ENCODE data around the gene ACOT6.

Gene ACOT6

GRCh38 chr14:73644531-73645247 is 32.4 kb downstream of the ACOT6 start, which contains the start of gene DNAL1:
DNAL1 (plus strand) TSS chr14:73644986; CDS start chr14:73645040, 54 bp downstream.
- no peaks in the 10 kb centered on the region for H3K36me3 ChIP-seq (replicated peaks in 1 of 2; ENCODE audit: control insufficient read depth in 2 of 2, insufficient read depth in 2 of 2, low read length in 2 of 2)

GRCh38 chr14:73645248-73645610 is 32.9 kb downstream of the ACOT6 start:
- no peak overlapping the region for H2BK120ac ChIP-seq (ENCODE audit: low read depth, low read length)
- no CpG with 5 or more reads among the region's 7 CpGs for WGBS, 2 donors (ENCODE audit: extremely low coverage in 2 of 2, insufficient read length in 2 of 2, insufficient replicate concordance in 1 of 2)
- no peak overlapping the region for H2BK15ac ChIP-seq (ENCODE audit: low read length)
- H3K9ac ChIP-seq (ENCODE audit: low read depth, low read length, poor library complexity) = peak overlapping the region; percentile 89
- H2BK5ac ChIP-seq (ENCODE audit: low read length) = no peak overlapping the region
- peak overlapping the region; percentile 92 to 98 for H3K4me3 ChIP-seq (ENCODE audit: low read length in 2 of 2)
- H3K79me1 ChIP-seq (ENCODE audit: low read depth, low read length) = peaks cover 1% of the 10 kb centered on the region
- peaks cover 0 to 3% of the 10 kb centered on the region in 2 donors for H3K4me1 ChIP-seq (ENCODE audit: control insufficient read depth in 2 of 2, insufficient read depth in 1 of 2, low read depth in 1 of 2, low read length in 2 of 2)
- H3K4ac ChIP-seq (ENCODE audit: low read length) = no peak overlapping the region
- H4K91ac ChIP-seq (ENCODE audit: low read depth, low read length, poor library complexity) = no peak overlapping the region
- no peak for DNase-seq (ENCODE audit: low spot score)
- no peak overlapping the region for H3K18ac ChIP-seq (ENCODE audit: low read length)
- no peak overlapping the region for H2BK12ac ChIP-seq (ENCODE audit: low read length)
- H2AK5ac ChIP-seq (ENCODE audit: low read depth, low read length) = no peak overlapping the region
- H3K36me3 ChIP-seq (replicated peaks in 1 of 2; ENCODE audit: control insufficient read depth in 2 of 2, insufficient read depth in 2 of 2, low read length in 2 of 2) = no peaks in the 10 kb centered on the region
- no peak overlapping the region for H3K14ac ChIP-seq (ENCODE audit: low read length)
- no peak overlapping the region for H3K23ac ChIP-seq (ENCODE audit: low read depth, low read length, poor library complexity)
- no peak overlapping the region for H4K8ac ChIP-seq (ENCODE audit: low read depth, low read length)
- H3K27ac ChIP-seq (replicated peaks; ENCODE audit: low read length) = no peak overlapping the region
- peak overlapping the region; percentile 96 for H2AFZ ChIP-seq (ENCODE audit: low read length)
- peak overlapping the region; percentile 63 for H3K4me2 ChIP-seq (ENCODE audit: insufficient read depth, low read length, poor library complexity, severe bottlenecking)
- no peaks in the 10 kb centered on the region for H3K27me3 ChIP-seq (ENCODE audit: control insufficient read depth in 3 of 3, insufficient read depth in 3 of 3, low read depth in 1 of 3, low read length in 3 of 3)
- no peaks in the 10 kb centered on the region for H3K9me3 ChIP-seq (replicated peaks in 1 of 2; ENCODE audit: control insufficient read depth in 2 of 2, insufficient read depth in 1 of 2, low read depth in 1 of 2, low read length in 2 of 2)

More at GRCh38 chr14:73644531-73645247, 32.4 kb downstream of the ACOT6 start, which contains the start of gene DNAL1:
- Histone ChIP-seq H2BK15ac (ENCODE audit: low read length) (no peak within 1 kb of the TSS), H3K14ac (ENCODE audit: low read length) (peak within 1 kb of the TSS; percentile 85), H3K4me1 (ENCODE audit: control insufficient read depth in 2 of 2, insufficient read depth in 1 of 2, low read depth in 1 of 2, low read length in 2 of 2) (peaks cover 0 to 3% of the 10 kb centered on the region in 2 donors), H3K4me2 (ENCODE audit: insufficient read depth, low read length, poor library complexity, severe bottlenecking) (peak within 1 kb of the TSS; percentile 63), H3K9ac (ENCODE audit: low read depth, low read length, poor library complexity) (peak within 1 kb of the TSS; percentile 89), H3K27me3 (ENCODE audit: control insufficient read depth in 3 of 3, insufficient read depth in 3 of 3, low read depth in 1 of 3, low read length in 3 of 3) (no peaks in the 10 kb centered on the region), H2BK5ac (ENCODE audit: low read length) (no peak within 1 kb of the TSS), H2BK12ac (ENCODE audit: low read length) (no peak within 1 kb of the TSS), H2AK5ac (ENCODE audit: low read depth, low read length) (no peak within 1 kb of the TSS), H3K18ac (ENCODE audit: low read length) (peak within 1 kb of the TSS; percentile 66), H3K4ac (ENCODE audit: low read length) (no peak within 1 kb of the TSS), H2AFZ (ENCODE audit: low read length) (peak within 1 kb of the TSS; percentile 96), H4K91ac (ENCODE audit: low read depth, low read length, poor library complexity) (no peak within 1 kb of the TSS), H3K27ac (replicated peaks; ENCODE audit: low read length) (peak within 1 kb of the TSS; percentile 66), H2BK120ac (ENCODE audit: low read depth, low read length) (no peak within 1 kb of the TSS), H3K23ac (ENCODE audit: low read depth, low read length, poor library complexity) (peak within 1 kb of the TSS; percentile 59), H3K79me1 (ENCODE audit: low read depth, low read length) (peaks cover 1% of the 10 kb centered on the region), H3K4me3 (ENCODE audit: low read length in 2 of 2) (peak within 1 kb of the TSS; percentile 92 to 98), H3K9me3 (replicated peaks in 1 of 2; ENCODE audit: control insufficient read depth in 2 of 2, insufficient read depth in 1 of 2, low read depth in 1 of 2, low read length in 2 of 2) (no peaks in the 10 kb centered on the region), H4K8ac (ENCODE audit: low read depth, low read length) (no peak within 1 kb of the TSS)
- peak; percentile 90 for DNase-seq (ENCODE audit: low spot score)
- WGBS, 2 donors (ENCODE audit: extremely low coverage in 2 of 2, insufficient read length in 2 of 2, insufficient replicate concordance in 1 of 2) = no CpG with 5 or more reads among the region's 43 CpGs

DNA sequence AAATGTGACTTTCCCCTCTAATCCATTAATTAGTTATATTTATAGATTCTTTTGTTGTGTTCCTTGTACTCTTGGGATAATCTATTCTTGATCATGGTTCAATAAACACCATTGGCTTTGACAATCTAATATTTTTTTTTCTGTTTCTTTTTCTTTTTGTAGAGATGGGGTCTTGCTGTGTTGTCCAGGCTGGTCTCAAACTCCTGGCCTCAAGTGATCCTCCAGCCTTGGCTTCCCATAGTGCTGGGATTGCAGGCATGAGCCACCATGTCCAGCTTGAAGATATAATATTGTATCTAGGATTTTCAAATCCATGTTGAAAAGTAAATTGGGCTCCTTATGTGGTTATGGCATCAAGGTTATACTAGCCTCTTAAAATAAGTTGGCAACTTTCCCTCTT is 38.7 kb downstream of the ACOT6 start:
- H3K9ac ChIP-seq (ENCODE audit: low read depth, low read length, poor library complexity) = no peak overlapping the region
- no peak overlapping the region for H3K4me3 ChIP-seq (ENCODE audit: low read length in 2 of 2)
- no peak overlapping the region for H3K4ac ChIP-seq (ENCODE audit: low read length)
- no peak overlapping the region for H2BK15ac ChIP-seq (ENCODE audit: low read length)
- no peak overlapping the region for H2AK5ac ChIP-seq (ENCODE audit: low read depth, low read length)
- no peak overlapping the region for H2AFZ ChIP-seq (ENCODE audit: low read length)
- no peak overlapping the region for H3K27ac ChIP-seq (replicated peaks; ENCODE audit: low read length)
- H3K18ac ChIP-seq (ENCODE audit: low read length) = no peak overlapping the region
- H3K36me3 ChIP-seq (replicated peaks in 1 of 2; ENCODE audit: control insufficient read depth in 2 of 2, insufficient read depth in 2 of 2, low read length in 2 of 2) = peaks cover 0 to 8% of the 10 kb centered on the region in 2 donors
- no peak overlapping the region for H3K23ac ChIP-seq (ENCODE audit: low read depth, low read length, poor library complexity)
- H3K4me1 ChIP-seq (ENCODE audit: control insufficient read depth in 2 of 2, insufficient read depth in 1 of 2, low read depth in 1 of 2, low read length in 2 of 2) = no peaks in the 10 kb centered on the region
- no peak overlapping the region for H3K14ac ChIP-seq (ENCODE audit: low read length)
- H3K9me3 ChIP-seq (replicated peaks in 1 of 2; ENCODE audit: control insufficient read depth in 2 of 2, insufficient read depth in 1 of 2, low read depth in 1 of 2, low read length in 2 of 2) = peaks cover 0 to 4% of the 10 kb centered on the region in 2 donors
- no peaks in the 10 kb centered on the region for H3K27me3 ChIP-seq (ENCODE audit: control insufficient read depth in 3 of 3, insufficient read depth in 3 of 3, low read depth in 1 of 3, low read length in 3 of 3)
- H4K91ac ChIP-seq (ENCODE audit: low read depth, low read length, poor library complexity) = no peak overlapping the region
- no peak overlapping the region for H4K8ac ChIP-seq (ENCODE audit: low read depth, low read length)
- peaks cover 1% of the 10 kb centered on the region for H3K79me1 ChIP-seq (ENCODE audit: low read depth, low read length)
- no peak overlapping the region for H2BK5ac ChIP-seq (ENCODE audit: low read length)
- no peak for DNase-seq (ENCODE audit: low spot score)
- no peak overlapping the region for H2BK12ac ChIP-seq (ENCODE audit: low read length)
- no peak overlapping the region for H2BK120ac ChIP-seq (ENCODE audit: low read depth, low read length)
- H3K4me2 ChIP-seq (ENCODE audit: insufficient read depth, low read length, poor library complexity, severe bottlenecking) = no peak overlapping the region

- WGBS, 2 donors (ENCODE audit: extremely low coverage in 2 of 2, insufficient read length in 2 of 2, insufficient replicate concordance in 1 of 2) = no CpG with 5 or more reads among the region's 1 CpG
Measured at GRCh38 chr14:73655851-73656250, 43.5 kb downstream of the ACOT6 start.

More at GRCh38 chr14:73655851-73656250, 43.5 kb downstream of the ACOT6 start:
- H3K4me2 ChIP-seq (ENCODE audit: insufficient read depth, low read length, poor library complexity, severe bottlenecking) = no peak overlapping the region
- no peak overlapping the region for H2BK12ac ChIP-seq (ENCODE audit: low read length)
- peaks cover 0 to 11% of the 10 kb centered on the region in 2 donors for H3K36me3 ChIP-seq (replicated peaks in 1 of 2; ENCODE audit: control insufficient read depth in 2 of 2, insufficient read depth in 2 of 2, low read length in 2 of 2)
- H3K27me3 ChIP-seq (ENCODE audit: control insufficient read depth in 3 of 3, insufficient read depth in 3 of 3, low read depth in 1 of 3, low read length in 3 of 3) = no peaks in the 10 kb centered on the region
- H3K79me1 ChIP-seq (ENCODE audit: low read depth, low read length) = no peaks in the 10 kb centered on the region
- H3K4ac ChIP-seq (ENCODE audit: low read length) = no peak overlapping the region
- H3K9me3 ChIP-seq (replicated peaks in 1 of 2; ENCODE audit: control insufficient read depth in 2 of 2, insufficient read depth in 1 of 2, low read depth in 1 of 2, low read length in 2 of 2) = peaks cover 0 to 4% of the 10 kb centered on the region in 2 donors
- no peaks in the 10 kb centered on the region for H3K4me1 ChIP-seq (ENCODE audit: control insufficient read depth in 2 of 2, insufficient read depth in 1 of 2, low read depth in 1 of 2, low read length in 2 of 2)
- no peak overlapping the region for H3K14ac ChIP-seq (ENCODE audit: low read length)
- no peak overlapping the region for H3K27ac ChIP-seq (replicated peaks; ENCODE audit: low read length)
- H3K4me3 ChIP-seq (ENCODE audit: low read length in 2 of 2) = no peak overlapping the region
- H2BK5ac ChIP-seq (ENCODE audit: low read length) = no peak overlapping the region
- no peak overlapping the region for H4K8ac ChIP-seq (ENCODE audit: low read depth, low read length)
- H4K91ac ChIP-seq (ENCODE audit: low read depth, low read length, poor library complexity) = no peak overlapping the region
- H2AFZ ChIP-seq (ENCODE audit: low read length) = no peak overlapping the region
- H2AK5ac ChIP-seq (ENCODE audit: low read depth, low read length) = no peak overlapping the region
- H3K23ac ChIP-seq (ENCODE audit: low read depth, low read length, poor library complexity) = no peak overlapping the region
- no peak overlapping the region for H2BK120ac ChIP-seq (ENCODE audit: low read depth, low read length)
- DNase-seq (ENCODE audit: low spot score) = no peak
- no peak overlapping the region for H3K18ac ChIP-seq (ENCODE audit: low read length)
- H2BK15ac ChIP-seq (ENCODE audit: low read length) = no peak overlapping the region
- H3K9ac ChIP-seq (ENCODE audit: low read depth, low read length, poor library complexity) = no peak overlapping the region
